CD14-positive monocyte (primary cell): ENCODE results near the gene WDSUB1. TPM values are rescaled to one million over a fixed set of nuclear protein-coding genes. Genes with fewer than 3 reads are reported as not detected.
A peak's percentile ranks its signal among the peaks of the same experiment; 100 is the strongest.

Experiments
- DNase-seq, 3 donors: peaks; one replicate each; pipeline ENCODE4 v3.0.0-alpha.2; 2011 to 2022
- H2AFZ ChIP-seq: 2 replicates; pipeline ENCODE4 v1.6.0; 2012; ENCODE audit warnings: mild to moderate bottlenecking, low read depth, low read length, inconsistent platforms; ENCODE audit not compliant: insufficient read depth, poor library complexity, severe bottlenecking
- H3K27ac ChIP-seq, 2 donors: 1 replicate in 1 of 2; 2 replicates in 1 of 2; pipeline ENCODE4 v1.5.1; 2012 to 2013; ENCODE audit warnings: low read length in 2 of 2, control low read depth in 1 of 2, inconsistent platforms in 1 of 2, low read depth in 1 of 2, mild to moderate bottlenecking in 1 of 2
- H3K27me3 ChIP-seq, 2 donors: one replicate each; pipeline versions ENCODE4 v1.6.0 to v1.6.1; 2011 to 2013; ENCODE audit warnings: low read length in 2 of 2; ENCODE audit not compliant: control insufficient read depth in 2 of 2, insufficient read depth in 2 of 2
- H3K36me3 ChIP-seq, 2 donors: replicated peaks in 1 of 2; 1 replicate in 1 of 2; 2 replicates in 1 of 2; pipeline versions ENCODE4 v1.5.1 to v1.6.1; 2012 to 2013; ENCODE audit warnings: low read length in 2 of 2, control low read depth in 1 of 2, inconsistent platforms in 1 of 2, mild to moderate bottlenecking in 1 of 2; ENCODE audit not compliant: insufficient read depth in 2 of 2, control insufficient read depth in 1 of 2
- H3K4me1 ChIP-seq, 2 donors: 1 replicate in 1 of 2; 2 replicates in 1 of 2; pipeline versions ENCODE4 v1.5.1 to v1.6.1; 2012 to 2013; ENCODE audit warnings: low read length in 2 of 2, control low read depth in 1 of 2, inconsistent platforms in 1 of 2, mild to moderate bottlenecking in 1 of 2, moderate library complexity in 1 of 2; ENCODE audit not compliant: insufficient read depth in 2 of 2, control insufficient read depth in 1 of 2
- H3K4me2 ChIP-seq: replicated peaks from 2 replicates; pipeline ENCODE3; 2012; ENCODE audit warnings: low read length, moderate library complexity, mild to moderate bottlenecking; ENCODE audit not compliant: poor library complexity, severe bottlenecking; ENCODE audit errors: extremely low read depth
- H3K4me3 ChIP-seq, 3 experiments: fragments of 200-600 bp in 1 of 3; sonication (generic) in 1 of 3; replicated peaks in 1 of 3; 1 replicate in 2 of 3; 2 replicates in 1 of 3; pipeline ENCODE4 v1.5.1; 2011 to 2013; ENCODE audit warnings: low read length in 3 of 3, mild to moderate bottlenecking in 3 of 3, control low read depth in 2 of 3, low read depth in 2 of 3, inconsistent platforms in 1 of 3, moderate library complexity in 1 of 3
- H3K79me2 ChIP-seq: 2 replicates; pipeline ENCODE4 v1.6.0; 2012; ENCODE audit warnings: mild to moderate bottlenecking, control low read depth, inconsistent platforms, low read length, moderate library complexity; ENCODE audit not compliant: insufficient read depth
- H3K9ac ChIP-seq: 2 replicates; pipeline ENCODE4 v1.6.0; 2017; ENCODE audit warnings: low read length, mild to moderate bottlenecking; ENCODE audit not compliant: insufficient read depth, poor library complexity, severe bottlenecking
- H3K9me3 ChIP-seq, 2 donors: replicated peaks in 1 of 2; 1 replicate in 1 of 2; 2 replicates in 1 of 2; pipeline versions ENCODE4 v1.5.1 to v1.6.1; 2012 to 2013; ENCODE audit warnings: low read length in 2 of 2, control low read depth in 1 of 2; ENCODE audit not compliant: control insufficient read depth in 1 of 2, insufficient read depth in 1 of 2
- H4K20me1 ChIP-seq: 2 replicates; pipeline ENCODE4 v1.6.0; 2012; ENCODE audit warnings: mild to moderate bottlenecking, low read length, control low read depth, moderate library complexity; ENCODE audit not compliant: insufficient read depth
- H3K27ac Mint-ChIP-seq, 7 donors: one replicate each; pipeline ENCODE4 v1.8.0; 2020; ENCODE audit warnings: mild to moderate bottlenecking in 7 of 7, mixed read lengths in 7 of 7, moderate library complexity in 6 of 7, inconsistent platforms in 2 of 7
- H3K27me3 Mint-ChIP-seq, 3 donors: one replicate each; pipeline ENCODE4 v1.8.0; 2021 to 2022; ENCODE audit warnings: low read depth in 3 of 3, mild to moderate bottlenecking in 3 of 3, mixed read lengths in 3 of 3, moderate library complexity in 3 of 3, inconsistent platforms in 1 of 3
- H3K36me3 Mint-ChIP-seq, 2 donors: one replicate each; pipeline ENCODE4 v1.8.0; 2020; ENCODE audit warnings: mixed read lengths in 2 of 2, inconsistent platforms in 1 of 2, mild to moderate bottlenecking in 1 of 2
- H3K4me1 Mint-ChIP-seq: one replicate; pipeline ENCODE4 v1.8.0; 2020; ENCODE audit warnings: mild to moderate bottlenecking, mixed read lengths
- H3K4me3 Mint-ChIP-seq, 2 donors: one replicate each; pipeline ENCODE4 v1.8.0; 2020; ENCODE audit warnings: mild to moderate bottlenecking in 2 of 2, mixed read lengths in 2 of 2, moderate library complexity in 1 of 2
- H3K9me3 Mint-ChIP-seq, 7 donors: one replicate each; pipeline ENCODE4 v1.8.0; 2020 to 2022; ENCODE audit warnings: mixed read lengths in 7 of 7, mild to moderate bottlenecking in 6 of 7, moderate library complexity in 6 of 7, inconsistent platforms in 2 of 7
- WGBS: methylation state at CpG from one replicate; pipeline ENCODE4 v1.1.5; 2013; ENCODE audit warnings: missing lambda C conversion rate; ENCODE audit not compliant: insufficient coverage; 5-methylcytosine and 5-hydroxymethylcytosine counted together
- intact Hi-C, 2 donors: fragments of 100-400 bp; cut with micrococcal nuclease; formaldehyde crosslinking; loops; one replicate each; pipeline versions ENCODE4 v1.15.0 to v1.15.1; 2023
- polyA plus RNA-seq, 3 donors: library from polyadenylated mRNA; depleted of rRNA in 1 of 3; unstranded in 2 of 3; stranded (reverse) in 1 of 3; fragments of 300-500 nt in 2 of 3; fragments of >200 nt in 1 of 3; fragmentation: Illumina TruSeq in 2 of 3; gene quantifications; 1 replicate in 2 of 3; 2 replicates in 1 of 3; pipeline ENCODE4 v1.2.3, GENCODE V29; 2012 to 2021
- TF ChIP-seq, protein P1 (sequence below): fragments of 200-600 bp; IDR thresholded peaks from one replicate; pipeline ENCODE4 v1.8.0; 2022; ENCODE audit warnings: antibody characterized with exemption, mild to moderate bottlenecking

WDSUB1 gene
- polyA plus RNA-seq, 3 donors: 9.4 to 17.8 (median 10.1) TPM

DNA sequence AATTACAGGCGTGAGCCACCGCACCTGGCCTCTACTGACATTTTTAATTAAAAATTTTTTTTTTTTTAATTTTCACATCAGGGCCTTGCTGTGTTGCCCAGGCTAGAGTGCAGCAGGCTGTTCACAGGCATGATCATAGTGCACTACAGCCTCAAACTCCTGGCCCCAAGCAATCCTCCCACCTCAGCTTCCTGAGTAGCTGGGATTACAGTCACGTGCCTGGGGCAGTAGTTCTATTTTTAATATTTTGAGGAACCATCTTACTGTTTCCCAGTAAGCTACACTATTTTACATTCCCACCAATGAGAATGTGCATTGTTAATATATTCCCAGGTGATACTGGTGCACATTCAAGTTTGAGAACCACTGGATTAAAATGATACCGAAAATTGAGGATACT, 92.7 kb downstream of the WDSUB1 start:
- Histone ChIP-seq H3K9me3 (no peaks in the 10 kb centered on the region), H3K9ac (no peak overlapping the region), H3K4me3 (no peak overlapping the region), H4K20me1 (no peaks in the 10 kb centered on the region), H3K27ac (no peak overlapping the region), H3K4me1 (peaks cover 23 to 25% of the 10 kb centered on the region in 2 donors), H3K79me2 (no peaks in the 10 kb centered on the region), H3K27me3 (no peaks in the 10 kb centered on the region), H3K36me3 (no peaks in the 10 kb centered on the region), H2AFZ (no peak overlapping the region), H3K4me2 (no peak overlapping the region)
- H3K4me1 Mint-ChIP-seq: peaks cover 24% of the 10 kb centered on the region
- H3K27me3 Mint-ChIP-seq: no peaks in the 10 kb centered on the region
- 86% methylated on average over 1 of the region's 4 CpGs for WGBS
- intact Hi-C loops: no loop called here
- no peaks in the 10 kb centered on the region for H3K9me3 Mint-ChIP-seq
- TF ChIP-seq, protein P1, sequence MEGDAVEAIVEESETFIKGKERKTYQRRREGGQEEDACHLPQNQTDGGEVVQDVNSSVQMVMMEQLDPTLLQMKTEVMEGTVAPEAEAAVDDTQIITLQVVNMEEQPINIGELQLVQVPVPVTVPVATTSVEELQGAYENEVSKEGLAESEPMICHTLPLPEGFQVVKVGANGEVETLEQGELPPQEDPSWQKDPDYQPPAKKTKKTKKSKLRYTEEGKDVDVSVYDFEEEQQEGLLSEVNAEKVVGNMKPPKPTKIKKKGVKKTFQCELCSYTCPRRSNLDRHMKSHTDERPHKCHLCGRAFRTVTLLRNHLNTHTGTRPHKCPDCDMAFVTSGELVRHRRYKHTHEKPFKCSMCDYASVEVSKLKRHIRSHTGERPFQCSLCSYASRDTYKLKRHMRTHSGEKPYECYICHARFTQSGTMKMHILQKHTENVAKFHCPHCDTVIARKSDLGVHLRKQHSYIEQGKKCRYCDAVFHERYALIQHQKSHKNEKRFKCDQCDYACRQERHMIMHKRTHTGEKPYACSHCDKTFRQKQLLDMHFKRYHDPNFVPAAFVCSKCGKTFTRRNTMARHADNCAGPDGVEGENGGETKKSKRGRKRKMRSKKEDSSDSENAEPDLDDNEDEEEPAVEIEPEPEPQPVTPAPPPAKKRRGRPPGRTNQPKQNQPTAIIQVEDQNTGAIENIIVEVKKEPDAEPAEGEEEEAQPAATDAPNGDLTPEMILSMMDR: no peak
- DNase-seq: no peak
- no peaks in the 10 kb centered on the region for H3K36me3 Mint-ChIP-seq
- H3K4me3 Mint-ChIP-seq: no peak overlapping the region
- H3K27ac Mint-ChIP-seq: no peak overlapping the region

DNA sequence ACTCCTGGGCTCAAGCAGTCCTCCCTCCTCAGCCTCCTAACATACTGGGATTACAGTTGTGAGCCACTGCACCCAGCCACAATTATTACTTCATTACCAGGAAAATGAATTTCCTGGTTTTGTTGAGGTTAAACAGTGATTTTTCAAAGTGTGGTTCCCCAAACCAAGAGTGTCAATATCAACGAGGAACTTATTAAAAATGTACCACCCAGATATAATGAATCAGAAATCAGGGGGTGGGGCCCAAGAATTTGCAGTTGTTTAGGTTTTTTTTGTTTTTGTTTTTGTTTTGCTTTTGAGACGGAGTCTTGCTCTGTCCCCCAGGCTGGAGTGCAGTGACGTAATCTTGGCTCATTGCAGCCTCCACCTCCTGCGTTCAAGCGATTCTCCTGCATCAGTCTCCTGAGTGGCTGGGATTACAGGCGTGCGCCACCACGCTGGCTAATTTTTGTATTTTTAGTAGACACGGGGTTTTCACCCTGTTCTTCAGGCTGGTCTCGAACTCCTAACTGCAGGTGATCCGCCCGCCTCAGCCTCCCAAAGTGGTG, 94.1 kb downstream of the WDSUB1 start:
- Histone ChIP-seq H3K27ac (peak overlapping the region in 1 of 2 donors; percentile 26), H3K36me3 (no peaks in the 10 kb centered on the region), H3K4me2 (peak overlapping the region; percentile 33), H3K27me3 (no peaks in the 10 kb centered on the region), H3K9me3 (no peaks in the 10 kb centered on the region), H4K20me1 (no peaks in the 10 kb centered on the region), H3K79me2 (no peaks in the 10 kb centered on the region), H3K4me3 (peak overlapping the region in 1 of 3 experiments; percentile 26), H2AFZ (no peak overlapping the region), H3K9ac (no peak overlapping the region), H3K4me1 (peaks cover 23 to 25% of the 10 kb centered on the region in 2 donors)
- Mint-ChIP-seq H3K36me3 (no peaks in the 10 kb centered on the region), H3K4me1 (peaks cover 24% of the 10 kb centered on the region), H3K27ac (peak overlapping the region in 4 of 7 donors; percentile 32 to 83 (median 66)), H3K9me3 (no peaks in the 10 kb centered on the region), H3K27me3 (no peaks in the 10 kb centered on the region), H3K4me3 (peak overlapping the region; percentile 53 to 75)
- DNase-seq: peak in 2 of 3 donors; percentile 11 to 20
- WGBS: 46% methylated on average over 4 of the region's 12 CpGs
- TF ChIP-seq, protein P1: no peak
- intact Hi-C loops: no loop called here
